Measurements from ENCODE around the gene AP2A2. TPM values are rescaled to one million over a fixed set of nuclear protein-coding genes. Genes with fewer than 3 reads are reported as not detected.
A peak's percentile ranks its signal among the peaks of the same experiment; 100 is the strongest.

The AP2A2 gene
- total RNA-seq, 2 donors from 2014 or later = 37.3 to 58.0 TPM

DNA sequence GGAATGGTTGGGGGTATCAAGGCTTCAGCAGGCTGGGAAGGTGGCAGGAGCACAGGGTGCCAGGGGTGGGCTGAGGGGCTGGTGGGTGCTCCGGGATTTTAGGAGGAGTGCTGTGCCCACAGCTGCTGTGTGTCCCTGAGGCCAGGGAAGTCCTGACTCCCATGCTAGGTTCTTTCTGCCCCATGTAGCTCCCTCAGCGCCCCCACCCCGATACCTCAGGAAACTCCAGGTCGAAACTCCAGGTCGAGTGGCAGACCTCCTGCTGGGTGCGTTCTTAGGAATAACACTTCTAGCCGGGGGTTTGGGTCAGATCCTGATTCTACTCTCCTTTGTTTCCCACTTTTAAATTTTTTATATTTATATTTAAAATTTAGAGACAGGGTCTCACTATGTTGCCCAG, 8.3 kb downstream of the AP2A2 start:
- DNase-seq (ENCODE audit: low spot score in 2 of 2) (no peak), ATAC-seq (no peak)
- Mint-ChIP-seq H3K36me3 (no peaks in the 10 kb centered on the region), H3K27ac (no peak overlapping the region), H3K9me3 (no peaks in the 10 kb centered on the region)

DNA sequence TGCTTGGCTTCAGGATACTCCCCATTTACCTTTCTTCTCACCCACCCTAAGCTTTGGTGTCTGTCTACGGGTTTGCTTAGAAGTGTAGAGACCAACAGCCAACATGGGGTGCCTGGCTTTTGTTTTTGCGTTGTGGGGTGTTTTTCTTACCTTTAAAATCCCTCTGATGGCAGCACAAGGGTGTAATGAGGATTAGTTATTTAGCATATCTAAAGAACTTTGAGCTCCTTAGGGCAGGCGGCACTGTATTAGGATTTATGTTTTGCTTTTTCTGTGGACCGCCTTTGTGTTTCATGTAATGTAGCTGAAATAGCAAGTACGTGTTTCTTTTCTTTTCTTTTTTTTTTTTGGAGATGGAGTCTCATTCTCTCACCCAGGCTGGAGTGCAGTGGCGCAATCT, 8.9 kb downstream of the AP2A2 start:
- DNase-seq (ENCODE audit: low spot score in 2 of 2) (no peak), ATAC-seq (no peak)
- Mint-ChIP-seq H3K9me3 (no peaks in the 10 kb centered on the region), H3K27ac (no peak overlapping the region), H3K36me3 (no peaks in the 10 kb centered on the region)

DNA sequence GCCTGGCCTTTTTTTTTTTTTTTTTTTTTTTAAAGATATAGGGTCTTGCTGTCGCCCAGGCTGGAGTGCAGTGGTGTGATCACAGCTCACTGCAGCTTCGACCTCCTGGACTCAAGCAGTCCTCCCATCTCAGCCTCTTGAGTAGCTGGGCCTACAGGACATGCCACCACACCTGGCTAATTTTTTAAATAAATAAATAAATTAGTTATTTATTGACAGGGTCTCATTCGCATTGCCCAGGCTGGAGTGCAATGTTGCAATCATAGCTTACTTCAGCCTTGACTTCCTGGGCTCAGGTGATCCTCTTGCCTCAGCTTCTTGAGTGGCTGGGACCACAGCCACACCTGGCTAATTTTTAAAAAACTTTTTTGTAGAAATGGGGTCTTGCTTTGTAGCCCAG, 10.5 kb downstream of the AP2A2 start:
- Mint-ChIP-seq H3K27ac (no peak overlapping the region), H3K36me3 (no peaks in the 10 kb centered on the region), H3K9me3 (no peaks in the 10 kb centered on the region)
- ATAC-seq (no peak), DNase-seq (ENCODE audit: low spot score in 2 of 2) (no peak)

DNA sequence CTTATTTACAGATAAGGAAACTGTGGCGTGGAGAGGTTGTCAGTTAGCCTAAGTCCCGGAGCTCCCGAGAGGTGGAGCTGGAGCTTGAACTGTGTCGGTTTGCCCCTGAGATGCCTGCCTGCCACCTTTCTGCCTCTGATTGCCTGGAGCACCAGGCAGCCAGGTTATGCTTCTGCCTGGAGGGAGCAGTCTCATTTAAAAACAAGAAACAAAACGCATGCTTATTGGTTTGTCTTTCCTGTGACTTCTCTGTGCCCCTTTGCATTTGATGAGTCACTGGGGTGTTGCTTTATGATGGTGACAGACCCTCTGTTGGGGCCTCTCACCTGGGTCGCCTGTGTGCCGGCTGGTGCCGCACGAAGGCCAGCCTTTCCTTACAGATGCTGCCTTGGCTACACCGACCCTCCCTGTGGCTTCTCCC, 12.2 kb downstream of the AP2A2 start:
- DNase-seq (ENCODE audit: low spot score in 2 of 2) = no peak
- peak in 1 of 2 donors; percentile 58 for ATAC-seq
- H3K27ac Mint-ChIP-seq = peak overlapping the region in 1 of 2 donors; percentile 36
- H3K9me3 Mint-ChIP-seq = no peaks in the 10 kb centered on the region
- no peaks in the 10 kb centered on the region for H3K36me3 Mint-ChIP-seq

DNA sequence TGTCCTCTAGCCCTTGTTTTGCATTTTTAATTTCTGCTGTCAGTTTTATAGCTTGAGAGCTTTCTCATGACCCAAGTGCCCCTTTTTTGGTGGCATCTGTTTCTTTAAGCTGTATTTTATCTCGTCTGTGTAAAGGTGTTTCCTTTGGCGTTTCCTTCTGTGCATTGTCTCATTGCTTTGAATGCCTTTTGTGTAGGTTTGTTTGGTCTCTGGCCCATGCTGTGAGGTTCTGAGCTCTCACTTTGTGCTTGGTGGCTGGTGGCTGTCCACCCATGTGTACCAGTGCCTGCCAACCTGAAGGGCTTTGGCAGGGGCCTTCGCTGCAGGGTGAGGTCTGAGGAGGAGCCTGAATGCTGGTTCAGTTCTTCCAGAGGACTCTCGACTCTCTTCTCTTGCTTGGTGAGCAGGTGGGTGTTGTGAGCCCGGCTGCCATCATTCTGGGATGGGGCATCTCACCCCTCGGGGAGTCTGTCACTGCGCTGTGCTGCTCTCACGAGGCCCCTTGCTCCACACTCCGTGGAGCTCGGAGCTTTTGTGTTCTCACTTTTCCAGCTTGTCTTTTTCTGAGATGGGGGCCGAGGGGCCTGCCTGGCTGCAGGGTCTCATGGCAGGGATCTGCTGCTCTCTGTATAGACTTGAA, 14.9 kb downstream of the AP2A2 start:
- no peaks in the 10 kb centered on the region for H3K36me3 Mint-ChIP-seq

DNA sequence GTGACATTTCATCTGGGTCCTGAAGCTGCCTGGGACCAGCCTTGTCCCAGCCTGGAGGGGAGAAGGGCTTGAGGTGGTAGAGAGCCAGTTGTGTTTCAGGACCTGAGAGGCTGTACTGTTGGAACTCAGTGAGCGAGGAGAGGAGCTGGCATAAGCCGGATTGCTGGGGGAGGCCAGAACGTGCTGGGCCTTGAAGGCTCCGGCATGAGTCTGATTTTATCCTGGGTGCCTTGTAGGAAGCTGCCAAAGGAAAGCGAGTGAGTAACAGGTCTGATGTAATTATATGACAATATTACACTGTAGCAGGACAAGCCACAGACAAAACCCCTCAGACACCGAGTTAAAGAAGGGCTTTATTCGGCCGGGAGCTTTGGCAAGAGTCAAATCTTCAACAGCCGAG, 17.2 kb downstream of the AP2A2 start:
- no peak for DNase-seq (ENCODE audit: low spot score in 2 of 2)
- Mint-ChIP-seq H3K27ac (peak overlapping the region; percentile 55 to 74), H3K36me3 (peaks cover 3% of the 10 kb centered on the region in 2 donors), H3K9me3 (peaks cover 1 to 2% of the 10 kb centered on the region in 2 donors)
- no peak for ATAC-seq

More for the DNA sequence above, 14.9 kb downstream of the AP2A2 start:
- no peak for DNase-seq (ENCODE audit: low spot score in 2 of 2)
- Mint-ChIP-seq H3K27ac (peak overlapping the region; percentile 10 to 77), H3K9me3 (no peaks in the 10 kb centered on the region)
- ATAC-seq = no peak

DNA sequence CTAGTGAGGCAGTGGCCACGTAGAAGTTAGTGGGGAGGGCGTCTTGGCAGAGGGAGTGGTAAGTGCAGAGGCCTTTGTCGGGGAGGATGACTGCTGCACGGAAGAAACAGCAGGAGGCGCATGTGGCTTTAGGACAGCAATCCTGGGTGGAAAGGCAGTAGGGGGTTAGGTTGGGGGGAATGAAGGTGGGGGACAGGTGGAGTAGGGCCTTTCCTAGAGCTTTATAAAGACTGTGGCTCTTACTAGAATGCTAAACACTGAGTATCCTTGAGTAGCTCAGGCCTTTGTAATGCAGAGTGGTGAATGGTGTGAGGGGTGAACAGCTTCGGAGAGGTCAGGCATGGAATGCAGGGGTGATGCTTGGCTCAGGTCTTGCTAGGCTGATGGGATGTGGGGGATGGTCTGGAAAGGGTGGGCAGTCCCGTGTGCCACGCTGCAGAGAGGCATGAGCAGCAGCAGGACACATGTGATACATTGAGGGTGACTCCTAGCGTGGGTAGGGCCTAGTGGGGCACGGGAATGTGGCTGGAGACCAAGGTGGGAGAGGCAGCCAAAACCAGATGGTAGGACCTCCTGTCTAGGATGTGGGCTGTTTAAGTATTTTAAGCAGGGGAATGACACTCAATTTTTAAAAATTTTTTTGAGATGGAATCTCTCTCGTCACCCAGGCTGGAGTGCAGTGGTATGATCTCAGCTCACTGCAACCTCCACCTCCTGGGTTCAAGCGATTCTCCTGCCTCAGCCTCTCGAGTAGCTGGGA, 19.2 kb downstream of the AP2A2 start:
- H3K9me3 Mint-ChIP-seq = peaks cover 5 to 6% of the 10 kb centered on the region in 2 donors
- no peak for ATAC-seq
- no peak overlapping the region for H3K27ac Mint-ChIP-seq
- DNase-seq (ENCODE audit: low spot score in 2 of 2) = no peak
- H3K36me3 Mint-ChIP-seq = peaks cover 7 to 21% of the 10 kb centered on the region in 2 donors

DNA sequence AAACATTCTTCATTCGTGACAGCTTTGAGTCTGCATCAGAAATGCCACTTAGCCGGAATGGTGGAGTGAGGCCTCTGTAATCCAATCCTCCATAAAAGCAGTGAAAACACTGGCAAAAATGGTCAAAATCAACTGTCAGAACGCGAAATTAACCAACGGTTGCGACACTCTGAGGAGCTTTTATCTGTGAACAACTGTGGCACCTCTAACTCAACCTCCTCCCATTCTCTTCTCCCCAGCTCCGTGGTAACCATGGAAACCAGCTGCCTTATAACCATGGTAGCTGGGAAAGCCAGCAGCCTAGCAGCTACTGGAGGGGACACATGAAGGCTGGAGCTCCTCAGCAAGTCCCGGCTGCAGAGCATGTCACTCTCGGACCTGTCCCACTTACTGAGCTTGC, 20.3 kb downstream of the AP2A2 start:
- peaks cover 5 to 6% of the 10 kb centered on the region in 2 donors for H3K9me3 Mint-ChIP-seq
- H3K36me3 Mint-ChIP-seq = peaks cover 7 to 25% of the 10 kb centered on the region in 2 donors
- no peak overlapping the region for H3K27ac Mint-ChIP-seq
- DNase-seq (ENCODE audit: low spot score in 2 of 2) = no peak
- no peak for ATAC-seq

DNA sequence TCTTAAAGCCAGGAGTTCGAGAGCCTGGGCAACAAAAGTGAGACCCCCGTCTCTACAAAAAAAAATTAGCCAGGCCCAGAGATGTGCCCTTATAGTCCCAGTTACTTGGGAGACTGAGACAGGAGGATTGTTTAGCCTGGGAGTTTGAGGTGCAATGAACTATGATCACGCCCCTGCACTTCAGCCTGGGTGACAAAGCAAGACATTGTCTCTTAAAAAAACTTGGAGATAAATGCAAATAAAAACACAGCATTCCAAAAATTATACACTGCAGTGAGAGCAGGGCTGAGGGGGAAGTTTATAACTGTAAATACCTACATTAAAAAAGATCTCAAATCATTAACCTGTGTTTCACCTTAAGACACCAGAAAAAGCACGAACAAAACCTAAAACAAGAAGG, 22.1 kb downstream of the AP2A2 start:
- DNase-seq (ENCODE audit: low spot score in 2 of 2) (no peak), ATAC-seq (no peak)
- Mint-ChIP-seq H3K36me3 (peaks cover 7 to 25% of the 10 kb centered on the region in 2 donors), H3K27ac (no peak overlapping the region), H3K9me3 (peaks cover 5 to 6% of the 10 kb centered on the region in 2 donors)

DNA sequence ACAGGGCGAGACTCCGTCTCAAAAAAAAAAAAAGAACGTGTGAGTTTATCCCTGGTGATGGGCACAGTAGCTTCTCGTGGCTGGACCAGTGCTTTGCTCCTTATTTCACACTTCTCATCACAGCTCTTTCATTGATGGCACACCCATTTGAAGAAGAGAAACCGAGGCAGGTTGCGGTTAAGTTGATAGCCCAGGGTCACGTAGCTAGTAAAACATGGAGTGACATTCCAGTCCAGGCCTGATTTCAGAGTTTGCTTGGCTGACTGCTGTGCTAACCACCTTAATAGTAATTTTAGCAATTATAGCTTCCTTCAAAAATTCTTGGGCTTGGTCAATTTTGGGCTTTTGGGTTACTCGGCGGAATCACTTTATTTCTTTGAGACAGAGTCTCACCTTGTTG, 25.8 kb downstream of the AP2A2 start:
- H3K36me3 Mint-ChIP-seq = peaks cover 7 to 25% of the 10 kb centered on the region in 2 donors
- DNase-seq (ENCODE audit: low spot score in 2 of 2) (no peak), ATAC-seq (no peak)
- peaks cover 5 to 6% of the 10 kb centered on the region in 2 donors for H3K9me3 Mint-ChIP-seq
- no peak overlapping the region for H3K27ac Mint-ChIP-seq

DNA sequence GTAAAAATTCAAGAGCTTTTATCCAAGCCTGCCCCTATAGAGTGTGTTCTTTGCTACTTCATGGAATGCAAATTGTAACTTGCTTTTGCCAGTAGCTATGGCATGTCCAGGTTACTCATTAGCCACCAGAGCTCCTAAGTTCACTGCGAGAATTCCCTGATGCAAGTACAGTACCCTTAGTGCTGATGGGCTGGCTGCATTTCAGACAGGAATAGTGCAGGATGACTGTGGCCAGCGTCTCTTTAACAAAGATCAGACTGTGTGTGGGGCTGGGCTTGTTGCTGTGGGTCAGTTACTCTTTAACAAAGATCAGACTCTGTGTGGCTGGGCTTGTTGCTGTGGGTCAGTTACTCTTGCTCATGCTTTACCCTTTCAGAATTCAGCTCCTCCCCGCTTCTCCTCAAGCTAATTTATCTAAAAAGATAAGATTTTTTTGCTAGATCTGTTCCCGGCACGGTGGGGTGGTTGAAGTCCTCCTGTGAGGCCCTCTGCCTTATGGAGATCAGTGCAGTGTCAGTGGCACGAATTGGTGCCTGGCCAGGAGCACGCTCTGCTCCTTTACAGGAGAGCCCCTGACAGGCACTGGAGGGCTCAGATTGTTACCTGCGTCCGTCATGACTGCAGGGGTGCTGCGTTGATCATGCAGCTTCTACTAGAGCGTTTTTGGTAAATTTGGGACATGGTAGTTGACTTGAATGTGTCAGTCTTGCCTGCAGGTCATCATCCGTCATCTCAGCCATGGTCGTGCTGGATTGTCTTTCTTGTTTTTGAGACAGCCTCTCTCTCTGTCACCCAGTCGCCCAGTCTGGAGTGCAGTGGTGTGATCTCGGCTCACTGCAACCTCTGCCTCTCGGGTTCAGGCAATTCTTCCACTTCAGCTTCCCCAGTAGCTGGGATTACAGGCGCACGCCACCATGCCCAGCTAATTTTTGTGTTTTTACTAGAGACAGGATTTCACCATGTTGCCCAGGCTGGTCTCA, 27.0 kb downstream of the AP2A2 start:
- peak overlapping the region in 1 of 2 donors; percentile 48 for H3K27ac Mint-ChIP-seq
- H3K9me3 Mint-ChIP-seq = peaks cover 5% of the 10 kb centered on the region in 2 donors
- ATAC-seq (no peak), DNase-seq (ENCODE audit: low spot score in 2 of 2) (no peak)
- H3K36me3 Mint-ChIP-seq = peaks cover 5 to 22% of the 10 kb centered on the region in 2 donors

DNA sequence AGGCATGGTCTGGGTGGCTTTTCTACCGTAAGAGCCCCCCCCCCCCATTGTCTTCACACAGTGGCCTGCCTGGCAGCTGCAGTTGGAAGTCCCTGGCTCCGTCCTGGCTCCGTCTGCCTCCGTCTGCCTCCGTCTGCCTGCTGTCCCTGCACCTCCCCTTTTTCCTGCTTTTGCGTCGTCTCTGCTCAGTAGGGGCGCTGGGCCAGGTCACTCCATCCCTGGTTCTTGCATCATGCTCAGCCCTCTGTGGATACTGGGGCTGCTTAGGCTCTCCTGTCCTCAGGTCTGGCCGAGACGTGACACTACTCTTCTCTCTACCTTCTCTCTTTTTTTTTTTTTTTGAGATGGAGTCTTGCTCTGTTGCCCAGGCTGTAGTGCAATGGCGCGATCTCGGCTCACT, 27.8 kb downstream of the AP2A2 start:
- ATAC-seq (no peak), DNase-seq (ENCODE audit: low spot score in 2 of 2) (no peak)
- H3K36me3 Mint-ChIP-seq = peaks cover 0 to 16% of the 10 kb centered on the region in 2 donors
- no peaks in the 10 kb centered on the region for H3K9me3 Mint-ChIP-seq
- no peak overlapping the region for H3K27ac Mint-ChIP-seq

DNA sequence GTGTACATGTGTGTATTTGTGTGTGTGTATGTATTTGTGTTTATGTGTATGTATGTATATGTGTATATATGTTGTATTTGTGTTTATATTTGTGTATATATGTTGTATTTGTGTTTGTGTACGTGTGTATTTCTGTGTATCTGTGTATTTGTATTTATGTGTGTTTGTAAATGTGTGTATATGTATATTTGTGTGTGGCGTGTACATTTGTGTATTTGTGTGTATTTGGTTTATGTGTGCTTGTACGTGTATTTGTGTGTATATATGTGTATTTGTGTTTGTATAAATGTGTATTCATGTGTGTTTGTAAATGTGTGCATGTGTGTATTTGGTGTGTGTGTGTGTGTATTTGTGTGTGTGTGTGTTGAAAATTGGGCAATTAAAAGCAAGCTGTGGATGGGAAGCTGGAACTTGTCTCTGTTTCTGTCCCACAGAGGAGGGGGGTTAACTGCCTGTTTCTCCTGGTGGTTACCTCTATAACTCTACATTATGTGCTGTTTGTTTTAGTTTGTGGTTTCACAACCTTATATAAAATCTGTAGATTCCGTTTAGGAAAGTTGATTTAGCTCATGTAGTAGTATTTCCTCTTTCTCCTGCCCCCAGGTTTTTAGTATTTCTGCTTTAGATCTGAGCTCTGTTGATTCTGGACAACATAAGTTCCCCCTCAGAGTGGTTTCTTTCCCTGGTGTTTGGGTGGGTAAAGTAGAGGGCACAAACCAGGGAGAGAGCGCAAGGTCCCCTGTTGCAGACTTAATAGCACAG, 28.9 kb downstream of the AP2A2 start:
- Mint-ChIP-seq H3K9me3 (no peaks in the 10 kb centered on the region), H3K36me3 (peaks cover 0 to 7% of the 10 kb centered on the region in 2 donors)
- ATAC-seq = no peak

DNA sequence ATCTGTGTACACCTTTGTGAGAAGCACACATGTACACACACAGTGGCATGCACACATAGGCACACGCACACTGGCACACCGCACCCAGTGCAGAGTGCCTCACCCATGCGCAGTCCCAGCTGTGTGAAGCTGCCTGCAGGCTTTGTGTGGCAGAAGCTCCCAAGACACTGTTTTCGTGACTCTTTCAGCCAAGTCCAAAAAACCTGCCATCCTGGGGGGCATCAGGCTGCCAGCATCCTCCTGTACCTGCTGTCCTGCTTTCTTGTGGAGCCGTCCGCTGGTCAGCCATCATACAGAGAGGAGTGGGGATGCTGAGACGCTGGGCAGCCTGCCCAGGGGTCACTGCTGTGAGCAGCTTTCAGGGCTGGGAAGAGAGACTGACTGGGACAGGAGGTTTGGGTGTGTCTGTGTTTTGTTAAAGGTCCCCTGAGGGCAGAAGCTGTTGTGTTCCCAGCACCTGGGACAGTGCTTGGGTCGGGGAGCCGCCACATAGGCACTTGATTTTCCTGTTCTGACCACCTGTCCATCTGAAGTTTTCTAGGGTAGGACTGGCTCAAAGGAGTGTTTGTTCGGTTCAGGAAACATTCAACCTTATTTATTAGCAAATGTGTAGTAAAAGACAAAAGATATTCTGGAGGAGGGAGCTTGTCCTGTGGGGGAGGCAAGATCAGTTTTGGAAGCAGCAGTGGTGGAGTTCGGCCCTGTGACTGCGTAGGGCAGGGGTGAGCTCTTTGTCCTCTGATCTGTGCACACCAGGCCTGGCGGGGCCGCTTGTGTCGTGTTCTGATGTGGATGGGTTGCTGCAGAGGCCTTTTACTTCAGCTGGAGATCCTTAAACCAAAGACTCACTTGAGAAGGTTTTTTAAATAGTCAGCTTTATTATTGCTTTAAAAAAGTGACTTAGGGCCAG, 29.7 kb downstream of the AP2A2 start:
- Mint-ChIP-seq H3K9me3 (no peaks in the 10 kb centered on the region), H3K27ac (peak overlapping the region; percentile 11 to 13), H3K36me3 (no peaks in the 10 kb centered on the region)
- ATAC-seq = no peak
- DNase-seq (ENCODE audit: low spot score in 2 of 2) = no peak

More for the DNA sequence above, 28.9 kb downstream of the AP2A2 start:
- H3K27ac Mint-ChIP-seq = peak overlapping the region; percentile 0 to 13
- no peak for DNase-seq (ENCODE audit: low spot score in 2 of 2)

DNA sequence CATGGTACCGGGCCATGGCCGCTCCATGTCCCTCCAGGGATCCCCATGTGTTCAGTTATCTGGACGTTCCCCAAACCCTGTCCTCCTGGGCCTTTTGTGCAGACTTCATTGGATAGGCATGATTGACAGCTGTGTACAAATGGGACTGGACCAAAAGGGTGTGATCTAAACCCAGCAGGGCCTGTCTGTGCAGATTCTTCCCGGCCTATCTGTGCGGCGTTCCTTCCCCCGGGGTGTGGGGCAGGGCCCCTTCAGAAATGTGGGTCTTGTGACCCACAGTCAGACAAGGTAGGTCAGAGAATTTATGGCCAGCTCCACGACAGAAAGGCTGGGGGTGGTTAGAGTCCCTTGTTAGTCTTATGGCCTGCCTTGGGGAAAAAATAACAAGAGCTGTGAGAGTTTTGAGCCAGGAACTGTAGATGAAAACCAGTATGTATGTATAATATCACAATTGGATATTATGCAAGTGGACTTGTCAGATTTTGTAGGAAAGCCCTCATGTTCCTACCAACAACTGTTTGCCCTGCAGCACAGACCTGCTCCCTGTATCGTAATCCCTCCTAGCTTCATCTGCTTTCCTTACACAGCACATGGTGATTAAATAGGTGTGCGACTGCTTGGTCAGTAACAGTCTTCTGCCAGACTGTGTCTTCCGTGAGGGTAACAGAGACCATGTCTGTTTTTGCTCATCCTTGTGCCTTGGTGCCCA, 31.7 kb downstream of the AP2A2 start:
- H3K27ac Mint-ChIP-seq = peak overlapping the region; percentile 46 to 52
- no peak for ATAC-seq
- no peaks in the 10 kb centered on the region for H3K9me3 Mint-ChIP-seq
- H3K36me3 Mint-ChIP-seq = no peaks in the 10 kb centered on the region
- DNase-seq (ENCODE audit: low spot score in 2 of 2) = no peak
